Endodermal cell (in vitro differentiated cells): ENCODE data around the gene UPK1B. TPM values are rescaled to one million over a fixed set of nuclear protein-coding genes. Genes with fewer than 3 reads are reported as not detected.

Experiments used
- DNase-seq: peaks from one replicate; pipeline ENCODE4 v3.0.0-alpha.2; 2017
- H3K27ac ChIP-seq: 2 replicates; pipeline ENCODE4 v1.5.1; 2013; ENCODE audit warnings: mild to moderate bottlenecking, low read depth, low read length, moderate library complexity
- H3K27me3 ChIP-seq: 2 replicates; pipeline ENCODE4 v1.6.1; 2013; ENCODE audit warnings: mild to moderate bottlenecking, low read length, moderate library complexity; ENCODE audit not compliant: insufficient read depth, control insufficient read depth, poor library complexity, severe bottlenecking
- H3K36me3 ChIP-seq: 2 replicates; pipeline ENCODE4 v1.7.0; 2013; ENCODE audit warnings: mild to moderate bottlenecking, low read length, moderate library complexity; ENCODE audit not compliant: control insufficient read depth, insufficient read depth
- H3K4me1 ChIP-seq: one replicate; pipeline ENCODE4 v1.7.0; 2013; ENCODE audit warnings: low read length; ENCODE audit not compliant: control insufficient read depth, insufficient read depth
- H3K4me3 ChIP-seq: 2 replicates; pipeline ENCODE4 v1.5.1; 2013; ENCODE audit warnings: mild to moderate bottlenecking, low read length, moderate library complexity
- H3K9ac ChIP-seq: 2 replicates; pipeline ENCODE4 v1.6.1; 2013; ENCODE audit warnings: mild to moderate bottlenecking, low read length, moderate library complexity; ENCODE audit not compliant: poor library complexity, severe bottlenecking; ENCODE audit errors: extremely low read depth
- H3K9me3 ChIP-seq: 2 replicates; pipeline ENCODE4 v1.6.1; 2013; ENCODE audit warnings: mild to moderate bottlenecking, low read length, moderate library complexity; ENCODE audit not compliant: control insufficient read depth
- H3K27ac Mint-ChIP-seq: 2 replicates; pipeline ENCODE4 v1.8.0; 2020; ENCODE audit warnings: mixed read lengths
- H3K27me3 Mint-ChIP-seq: 2 replicates; pipeline ENCODE4 v1.8.0; 2021; ENCODE audit warnings: mild to moderate bottlenecking, mixed read lengths; ENCODE audit not compliant: insufficient read depth
- H3K36me3 Mint-ChIP-seq: 2 replicates; pipeline ENCODE4 v1.8.0; 2020; ENCODE audit warnings: low read depth, mixed read lengths
- H3K4me1 Mint-ChIP-seq: 2 replicates; pipeline ENCODE4 v1.8.0; 2020; ENCODE audit warnings: mixed read lengths
- H3K4me3 Mint-ChIP-seq: 2 replicates; pipeline ENCODE4 v1.8.0; 2020; ENCODE audit warnings: mild to moderate bottlenecking, moderate library complexity, mixed read lengths
- H3K9me3 Mint-ChIP-seq: 2 replicates; pipeline ENCODE4 v1.8.0; 2020; ENCODE audit warnings: mild to moderate bottlenecking, mixed read lengths
- WGBS, 2 experiments: methylation state at CpG; one replicate each; pipeline versions ENCODE4 v1.1.5 to v1.1.7; 2013; ENCODE audit warnings: missing lambda C conversion rate in 2 of 2, mixed read lengths in 1 of 2; ENCODE audit not compliant: insufficient coverage in 1 of 2, insufficient read length in 1 of 2; 5-methylcytosine and 5-hydroxymethylcytosine counted together
- total RNA-seq, 2 donors: library from RNA; stranded (reverse); fragmentation: NEBNext Ultra II Directional in 1 of 2; extraction: Animal tissue kit (Norgen Biotek cat#: 25700) in 1 of 2; gene quantifications; 2 replicates in 1 of 2; 3 replicates in 1 of 2; pipeline ENCODE4 v1.2.1, GENCODE V29; 2021
- TF ChIP-seq, protein P1 (sequence below): fragments of 200-600 bp; sonication (generic); conservative IDR thresholded peaks from 2 replicates; pipeline ENCODE4 v1.5.0; 2021; ENCODE audit warnings: antibody characterized with exemption, mild to moderate bottlenecking

The UPK1B gene
- total RNA-seq, 2 donors from 2014 or later = 4.9 to 11.3 TPM

DNA sequence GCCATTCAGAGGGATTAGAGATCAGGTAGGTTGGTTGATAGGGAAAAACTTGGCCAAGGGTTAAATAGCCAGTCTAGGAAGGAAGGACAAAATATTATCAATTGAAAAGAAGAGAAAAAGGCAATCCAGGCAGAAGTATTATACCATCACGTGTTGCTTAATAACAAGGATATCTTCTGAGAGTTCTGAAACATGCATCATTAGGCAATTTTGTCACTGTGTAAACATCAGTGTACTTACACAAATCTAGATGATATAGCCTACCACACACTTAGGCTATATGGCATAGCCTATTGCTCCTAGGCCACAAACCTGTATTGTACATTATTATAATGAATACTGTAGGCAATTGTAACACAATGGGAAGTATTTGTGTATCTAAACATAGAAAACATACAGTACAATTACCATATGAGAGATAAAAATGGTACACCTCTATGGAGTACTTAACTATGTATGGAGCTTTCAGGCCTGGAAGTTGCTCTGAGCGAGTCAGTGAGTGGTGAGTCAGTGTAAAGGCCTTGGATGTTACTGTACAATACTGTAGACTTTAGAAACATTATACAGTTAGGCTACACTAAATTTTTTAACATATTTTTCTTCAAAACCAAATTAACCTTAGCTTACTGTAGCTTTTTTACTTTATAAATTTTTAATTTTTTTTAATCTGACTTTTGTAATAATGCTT, 24.8 kb upstream of the UPK1B start:
- Mint-ChIP-seq H3K4me3 (no peak overlapping the region), H3K4me1 (peaks cover 2% of the 10 kb centered on the region), H3K9me3 (peaks cover 14% of the 10 kb centered on the region), H3K27me3 (peaks cover 7% of the 10 kb centered on the region), H3K27ac (no peak overlapping the region), H3K36me3 (peaks cover 3% of the 10 kb centered on the region)
- DNase-seq = no peak
- H3K4me1 ChIP-seq = no peaks in the 10 kb centered on the region
- H3K27me3 ChIP-seq = no peaks in the 10 kb centered on the region
- TF ChIP-seq, protein P1, sequence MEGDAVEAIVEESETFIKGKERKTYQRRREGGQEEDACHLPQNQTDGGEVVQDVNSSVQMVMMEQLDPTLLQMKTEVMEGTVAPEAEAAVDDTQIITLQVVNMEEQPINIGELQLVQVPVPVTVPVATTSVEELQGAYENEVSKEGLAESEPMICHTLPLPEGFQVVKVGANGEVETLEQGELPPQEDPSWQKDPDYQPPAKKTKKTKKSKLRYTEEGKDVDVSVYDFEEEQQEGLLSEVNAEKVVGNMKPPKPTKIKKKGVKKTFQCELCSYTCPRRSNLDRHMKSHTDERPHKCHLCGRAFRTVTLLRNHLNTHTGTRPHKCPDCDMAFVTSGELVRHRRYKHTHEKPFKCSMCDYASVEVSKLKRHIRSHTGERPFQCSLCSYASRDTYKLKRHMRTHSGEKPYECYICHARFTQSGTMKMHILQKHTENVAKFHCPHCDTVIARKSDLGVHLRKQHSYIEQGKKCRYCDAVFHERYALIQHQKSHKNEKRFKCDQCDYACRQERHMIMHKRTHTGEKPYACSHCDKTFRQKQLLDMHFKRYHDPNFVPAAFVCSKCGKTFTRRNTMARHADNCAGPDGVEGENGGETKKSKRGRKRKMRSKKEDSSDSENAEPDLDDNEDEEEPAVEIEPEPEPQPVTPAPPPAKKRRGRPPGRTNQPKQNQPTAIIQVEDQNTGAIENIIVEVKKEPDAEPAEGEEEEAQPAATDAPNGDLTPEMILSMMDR = no peak
- 92 to 100% methylated on average over 1 to 2 of the region's 2 CpGs for WGBS, 2 experiments
- H3K4me3 ChIP-seq = no peak overlapping the region
- H3K9me3 ChIP-seq = peaks cover 16% of the 10 kb centered on the region
- no peak overlapping the region for H3K27ac ChIP-seq
- H3K9ac ChIP-seq = no peak overlapping the region
- H3K36me3 ChIP-seq = no peaks in the 10 kb centered on the region

DNA sequence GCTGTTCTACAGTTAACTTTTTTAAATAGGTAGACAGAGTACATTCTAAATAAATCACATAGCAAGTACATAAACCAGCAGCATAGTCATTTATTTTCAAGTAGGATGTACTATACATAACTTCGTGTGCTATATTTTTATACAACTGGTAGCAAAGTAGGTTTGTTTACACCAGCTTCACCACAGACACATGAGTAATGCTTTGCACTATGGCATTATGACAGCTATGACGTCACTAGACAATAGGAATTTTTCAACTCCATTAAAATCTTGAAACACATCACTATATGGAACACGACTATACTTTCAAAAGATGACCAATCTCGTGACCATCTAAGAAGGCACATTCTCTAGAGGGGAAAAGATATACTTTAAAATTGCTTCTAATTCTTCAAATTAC, 23.9 kb upstream of the UPK1B start:
- Mint-ChIP-seq H3K4me1 (peaks cover 2% of the 10 kb centered on the region), H3K27ac (no peak overlapping the region), H3K27me3 (peaks cover 11% of the 10 kb centered on the region), H3K9me3 (peaks cover 22% of the 10 kb centered on the region), H3K4me3 (no peak overlapping the region), H3K36me3 (peaks cover 8% of the 10 kb centered on the region)
- TF ChIP-seq, protein P1 = no peak
- Histone ChIP-seq H3K27me3 (no peaks in the 10 kb centered on the region), H3K36me3 (no peaks in the 10 kb centered on the region), H3K9me3 (peaks cover 21% of the 10 kb centered on the region), H3K4me3 (no peak overlapping the region), H3K4me1 (no peaks in the 10 kb centered on the region), H3K9ac (no peak overlapping the region), H3K27ac (no peak overlapping the region)
- WGBS, 2 experiments = 83% methylated on average over 1 to 4 of the region's 4 CpGs
- DNase-seq = no peak

DNA sequence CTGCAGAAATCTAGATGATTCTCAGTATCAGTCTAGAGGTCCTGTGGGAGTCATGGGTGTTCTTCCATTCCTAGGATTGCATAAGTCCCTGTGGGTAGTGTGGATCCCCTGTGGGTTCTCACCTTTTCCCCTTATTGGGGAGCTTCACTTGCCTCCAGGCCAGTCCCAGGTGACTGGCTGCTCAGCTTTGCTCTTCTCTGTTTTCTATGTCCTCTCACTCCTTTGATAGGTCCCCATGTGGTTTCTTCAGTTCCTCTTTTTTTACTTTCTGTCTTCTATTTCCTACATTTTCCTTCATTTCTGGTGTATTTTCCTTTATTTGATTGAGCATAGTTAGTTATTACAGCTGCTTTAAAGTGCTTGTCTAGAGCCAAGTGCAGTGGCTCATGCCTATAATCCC, 16.5 kb upstream of the UPK1B start:
- Histone ChIP-seq H3K9me3 (peaks cover 21% of the 10 kb centered on the region), H3K9ac (no peak overlapping the region), H3K27ac (no peak overlapping the region), H3K36me3 (no peaks in the 10 kb centered on the region), H3K4me1 (no peaks in the 10 kb centered on the region), H3K4me3 (no peak overlapping the region), H3K27me3 (no peaks in the 10 kb centered on the region)
- TF ChIP-seq, protein P1 = no peak
- H3K4me3 Mint-ChIP-seq = no peak overlapping the region
- H3K9me3 Mint-ChIP-seq = peaks cover 37% of the 10 kb centered on the region
- DNase-seq = no peak
- peaks cover 6% of the 10 kb centered on the region for H3K27me3 Mint-ChIP-seq
- no peaks in the 10 kb centered on the region for H3K4me1 Mint-ChIP-seq
- no peak overlapping the region for H3K27ac Mint-ChIP-seq
- H3K36me3 Mint-ChIP-seq = peaks cover 22% of the 10 kb centered on the region
